Ovary (tissue), 3 donors: ENCODE data around the gene COL4A1.

ENCODE experiments used
- CTCF ChIP-seq, 3 donors: fragments of 450-650 bp in 2 of 3; fragments of 200-600 bp in 1 of 3; IDR thresholded peaks; one replicate each; pipeline versions ENCODE4 v1.5.1 to v1.8.0; 2016 to 2022; ENCODE audit warnings: antibody characterized with exemption in 3 of 3, mild to moderate bottlenecking in 1 of 3
- POLR2A ChIP-seq: fragments of 450-650 bp; IDR thresholded peaks from one replicate; pipeline ENCODE4 v1.6.1; 2017; ENCODE audit warnings: antibody characterized with exemption, mild to moderate bottlenecking, moderate library complexity
- donor health status: DM: no; HTN: no; CAD: no.

GRCh38 chr13:110103534-110103933, 203.4 kb downstream of the COL4A1 start:
- TF ChIP-seq CTCF (IDR thresholded peaks at IDR 0.05) (no peak), POLR2A (no peak)
